Spleen (tissue), 7 donors: ENCODE measurements around the gene DYSF.

Experiments
- CTCF ChIP-seq, 11 experiments: fragments of 200-600 bp in 7 of 11; fragments of 450-650 bp in 4 of 11; sonication (generic) in 4 of 11; IDR thresholded peaks in 8 of 11; conservative IDR thresholded peaks in 3 of 11; 1 replicate in 7 of 11; 2 replicates in 4 of 11; pipeline versions ENCODE4 v1.4.0 to v1.8.0; 2016 to 2021; ENCODE audit warnings: antibody characterized with exemption in 11 of 11, inconsistent platforms in 4 of 11, mild to moderate bottlenecking in 1 of 11
- POLR2A ChIP-seq, 3 donors: fragments of 450-650 bp; IDR thresholded peaks; one replicate each; pipeline ENCODE4 v1.5.1; 2017; ENCODE audit warnings: antibody characterized with exemption in 3 of 3, mild to moderate bottlenecking in 1 of 3
- POLR2AphosphoS5 ChIP-seq, 3 donors: sonication (generic); formaldehyde crosslinking; IDR thresholded peaks; one replicate each; pipeline ENCODE4 v1.5.1; 2017; ENCODE audit warnings: antibody characterized with exemption in 3 of 3
- donor health status: DM: no; HTN: no; CAD: no; lungs with moderate emphysema.
- donor health status: DM: no; HTN: no; CAD: no.
- donor health status: DM: no; HTN: no; CAD: no.

DNA sequence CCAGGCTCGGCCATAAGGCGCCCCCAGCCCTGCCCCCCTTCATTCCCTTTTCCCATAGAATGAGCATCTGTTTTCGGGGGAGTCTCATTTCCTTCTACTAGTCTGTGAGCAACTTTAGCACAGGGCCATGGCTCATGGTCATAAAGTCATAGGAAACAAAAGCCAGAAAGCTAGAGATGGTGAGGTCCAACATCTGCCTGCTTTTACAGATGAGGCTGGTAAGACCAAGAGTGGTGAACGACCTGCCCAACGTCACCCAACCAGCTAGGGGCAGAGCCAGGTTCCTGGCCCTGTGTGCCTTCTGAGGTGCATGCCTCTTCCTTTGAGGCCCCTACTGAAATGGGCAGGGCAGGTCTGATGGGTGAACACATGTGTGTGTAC lies 212.7 kb downstream of the DYSF start:
- TF ChIP-seq CTCF (IDR thresholded peaks at IDR 0.05 in 8 of 11, conservative IDR thresholded peaks at IDR 0.05 in 3 of 11) (no peak), POLR2A (IDR thresholded peaks at IDR 0.05) (no peak), POLR2AphosphoS5 (IDR thresholded peaks at IDR 0.05) (no peak)
